Neural progenitor cell (in vitro differentiated cells): ENCODE results near the gene PLEKHJ1. TPM values are rescaled to one million over a fixed set of nuclear protein-coding genes. Genes with fewer than 3 reads are reported as not detected.
A peak's percentile ranks its signal among the peaks of the same experiment; 100 is the strongest.

Source experiments
- DNase-seq: peaks from one replicate; pipeline ENCODE4 v3.0.0-alpha.2; 2016; ENCODE audit warnings: low spot score
- H2AFZ ChIP-seq: fragments of 200-600 bp; sonication (generic); replicated peaks from 2 replicates; pipeline ENCODE4 v1.6.1; 2016; ENCODE audit warnings: antibody characterized with exemption
- H3F3A ChIP-seq: fragments of 200-600 bp; sonication (generic); 2 replicates; pipeline ENCODE4 v1.6.1; 2016; ENCODE audit warnings: antibody characterized with exemption, low read depth
- H3K27ac ChIP-seq: fragments of 200-600 bp; sonication (generic); 2 replicates; pipeline ENCODE4 v1.5.1; 2016; ENCODE audit warnings: mild to moderate bottlenecking
- H3K27me3 ChIP-seq: fragments of 200-600 bp; sonication (generic); 2 replicates; pipeline ENCODE4 v1.6.1; 2016; ENCODE audit warnings: mild to moderate bottlenecking, moderate library complexity
- H3K36me3 ChIP-seq: fragments of 200-600 bp; sonication (generic); 2 replicates; pipeline ENCODE4 v1.5.1; 2016
- H3K4me1 ChIP-seq: fragments of 200-600 bp; sonication (generic); 2 replicates; pipeline ENCODE4 v1.6.1; 2016; ENCODE audit warnings: mixed run types
- H3K4me2 ChIP-seq: fragments of 200-600 bp; sonication (generic); 2 replicates; pipeline ENCODE4 v1.6.1; 2016
- H3K4me3 ChIP-seq: fragments of 200-600 bp; sonication (generic); 2 replicates; pipeline ENCODE4 v1.5.1; 2016
- H3K79me2 ChIP-seq: fragments of 200-600 bp; sonication (generic); 2 replicates; pipeline ENCODE4 v1.6.1; 2016; ENCODE audit warnings: low read depth
- H3K9ac ChIP-seq: fragments of 200-600 bp; sonication (generic); 2 replicates; pipeline ENCODE4 v1.6.1; 2016
- H3K9me3 ChIP-seq: fragments of 200-600 bp; sonication (generic); 2 replicates; pipeline ENCODE4 v1.5.1; 2016; ENCODE audit warnings: low read depth
- H4K20me1 ChIP-seq: fragments of 200-600 bp; sonication (generic); 2 replicates; pipeline ENCODE4 v1.6.1; 2016; ENCODE audit warnings: low read depth
- H3K27ac Mint-ChIP-seq: 3 replicates; pipeline ENCODE4 v1.8.0; 2021; ENCODE audit warnings: mixed read lengths
- H3K27me3 Mint-ChIP-seq: 2 replicates; pipeline ENCODE4 v1.8.0; 2022; ENCODE audit warnings: low read depth, mild to moderate bottlenecking, inconsistent platforms, moderate library complexity, mixed read lengths; ENCODE audit not compliant: insufficient read depth
- H3K36me3 Mint-ChIP-seq: 3 replicates; pipeline ENCODE4 v1.8.0; 2021; ENCODE audit warnings: mixed read lengths
- H3K4me1 Mint-ChIP-seq: 3 replicates; pipeline ENCODE4 v1.8.0; 2021; ENCODE audit warnings: mixed read lengths
- H3K4me3 Mint-ChIP-seq: 3 replicates; pipeline ENCODE4 v1.8.0; 2021; ENCODE audit warnings: mild to moderate bottlenecking, moderate library complexity, mixed read lengths
- H3K9me3 Mint-ChIP-seq: 3 replicates; pipeline ENCODE4 v1.8.0; 2020; ENCODE audit warnings: mixed read lengths
- EZH2 ChIP-seq: fragments of 200-600 bp; sonication (generic); IDR thresholded peaks from 2 replicates; pipeline ENCODE4 v1.6.1; 2017; ENCODE audit warnings: antibody characterized with exemption, mild to moderate bottlenecking, moderate library complexity
- EZH2phosphoT487 ChIP-seq: fragments of 200-600 bp; sonication (generic); IDR thresholded peaks from 2 replicates; pipeline ENCODE4 v1.6.1; 2017; ENCODE audit warnings: antibody characterized with exemption
- total RNA-seq: library from RNA; depleted of rRNA; stranded (reverse); fragments of >200 nt; gene quantifications from 2 replicates; pipeline ENCODE4 v1.2.3, GENCODE V29; 2015; ENCODE audit warnings: low replicate concordance
- TF ChIP-seq, protein P1 (sequence below): fragments of 200-600 bp; sonication (generic); IDR thresholded peaks from 2 replicates; pipeline ENCODE4 v1.5.1; 2017; ENCODE audit warnings: antibody characterized with exemption, mild to moderate bottlenecking

PLEKHJ1 gene
- total RNA-seq, 1 donor from 2014 or later = 77.6 TPM

DNA sequence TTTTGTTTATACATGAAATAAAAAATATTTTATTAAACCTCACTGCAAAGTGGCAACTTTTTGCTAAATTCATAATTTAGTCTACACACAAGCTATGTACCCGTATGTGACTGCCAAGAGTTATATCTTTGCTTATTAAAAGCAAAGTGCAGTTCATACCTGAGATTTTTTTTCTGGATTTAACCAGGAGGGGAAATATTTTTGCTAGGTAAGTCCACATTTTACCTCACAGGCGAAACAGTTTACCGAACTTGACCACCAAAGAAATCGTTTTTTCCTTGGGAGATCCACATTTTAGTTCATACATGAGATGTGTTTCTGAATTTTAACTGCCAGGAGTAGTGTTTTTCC, 32.3 kb upstream of the PLEKHJ1 start:
- no peaks in the 10 kb centered on the region for H3K9me3 ChIP-seq
- peaks cover 1% of the 10 kb centered on the region for H3K9me3 Mint-ChIP-seq
- H3K4me1 ChIP-seq = peaks cover 16% of the 10 kb centered on the region
- H3K27me3 Mint-ChIP-seq = peaks cover 6% of the 10 kb centered on the region
- TF ChIP-seq, protein P1, sequence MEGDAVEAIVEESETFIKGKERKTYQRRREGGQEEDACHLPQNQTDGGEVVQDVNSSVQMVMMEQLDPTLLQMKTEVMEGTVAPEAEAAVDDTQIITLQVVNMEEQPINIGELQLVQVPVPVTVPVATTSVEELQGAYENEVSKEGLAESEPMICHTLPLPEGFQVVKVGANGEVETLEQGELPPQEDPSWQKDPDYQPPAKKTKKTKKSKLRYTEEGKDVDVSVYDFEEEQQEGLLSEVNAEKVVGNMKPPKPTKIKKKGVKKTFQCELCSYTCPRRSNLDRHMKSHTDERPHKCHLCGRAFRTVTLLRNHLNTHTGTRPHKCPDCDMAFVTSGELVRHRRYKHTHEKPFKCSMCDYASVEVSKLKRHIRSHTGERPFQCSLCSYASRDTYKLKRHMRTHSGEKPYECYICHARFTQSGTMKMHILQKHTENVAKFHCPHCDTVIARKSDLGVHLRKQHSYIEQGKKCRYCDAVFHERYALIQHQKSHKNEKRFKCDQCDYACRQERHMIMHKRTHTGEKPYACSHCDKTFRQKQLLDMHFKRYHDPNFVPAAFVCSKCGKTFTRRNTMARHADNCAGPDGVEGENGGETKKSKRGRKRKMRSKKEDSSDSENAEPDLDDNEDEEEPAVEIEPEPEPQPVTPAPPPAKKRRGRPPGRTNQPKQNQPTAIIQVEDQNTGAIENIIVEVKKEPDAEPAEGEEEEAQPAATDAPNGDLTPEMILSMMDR = no peak
- TF ChIP-seq EZH2 (no peak), EZH2phosphoT487 (no peak)
- H3K27ac ChIP-seq = no peak overlapping the region
- H3K27me3 ChIP-seq = no peaks in the 10 kb centered on the region
- H3K36me3 ChIP-seq = no peaks in the 10 kb centered on the region
- no peak for DNase-seq
- no peak overlapping the region for H3K9ac ChIP-seq
- peaks cover 37% of the 10 kb centered on the region for H3F3A ChIP-seq
- peak overlapping the region; percentile 80 for H3K4me2 ChIP-seq
- H3K27ac Mint-ChIP-seq = peak overlapping the region; percentile 58
- peaks cover 48% of the 10 kb centered on the region for H3K79me2 ChIP-seq
- no peak overlapping the region for H2AFZ ChIP-seq
- H4K20me1 ChIP-seq = peaks cover 41% of the 10 kb centered on the region
- H3K4me3 ChIP-seq = peak overlapping the region; percentile 84
- H3K36me3 Mint-ChIP-seq = peaks cover 5% of the 10 kb centered on the region
- H3K4me3 Mint-ChIP-seq = peak overlapping the region; percentile 95
- H3K4me1 Mint-ChIP-seq = peaks cover 20% of the 10 kb centered on the region

DNA sequence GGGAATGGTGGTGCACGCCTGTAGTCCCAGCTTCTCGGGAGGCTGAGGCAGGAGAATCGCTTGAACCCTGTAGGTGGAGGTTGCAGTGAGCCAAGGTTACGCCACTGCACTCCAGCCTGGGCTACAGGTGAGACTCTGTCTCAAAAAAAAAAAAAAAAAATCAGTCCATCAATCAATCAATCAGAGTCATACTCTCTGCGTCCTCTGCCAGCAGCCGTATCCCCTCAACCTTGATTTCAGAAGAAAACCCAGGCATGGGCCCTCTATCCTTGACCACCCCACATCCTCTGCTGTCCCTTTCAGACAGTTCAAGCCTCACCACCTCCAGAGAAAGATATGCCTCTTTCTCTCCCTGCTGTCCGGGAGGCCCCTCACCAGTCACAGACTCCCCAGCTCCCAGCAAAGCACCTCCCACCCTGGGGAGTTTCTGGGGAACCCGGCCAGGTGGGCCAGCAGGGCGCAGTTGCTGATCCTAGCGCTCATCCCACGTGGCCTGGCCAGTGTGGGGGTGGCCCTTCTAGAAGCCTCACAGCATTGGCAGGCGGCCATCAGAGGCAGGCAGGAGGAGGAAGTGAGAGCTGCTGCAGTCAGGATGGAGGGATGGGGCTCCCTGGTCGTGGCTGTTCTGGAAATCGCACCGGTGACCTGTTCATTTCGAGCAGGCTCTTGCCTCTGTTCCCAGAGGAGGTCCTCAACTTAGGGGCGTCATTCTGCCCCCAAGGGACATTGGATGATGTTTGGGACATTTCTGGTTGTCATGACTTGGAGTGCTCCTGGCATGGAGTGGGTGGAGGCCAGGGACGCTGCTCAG, 30.3 kb upstream of the PLEKHJ1 start:
- H3K79me2 ChIP-seq = peaks cover 28% of the 10 kb centered on the region
- H3F3A ChIP-seq = peaks cover 16% of the 10 kb centered on the region
- H3K27ac ChIP-seq = no peak overlapping the region
- H3K27me3 ChIP-seq = no peaks in the 10 kb centered on the region
- Mint-ChIP-seq H3K4me3 (peak overlapping the region; percentile 30), H3K27ac (peak overlapping the region; percentile 66), H3K4me1 (peaks cover 10% of the 10 kb centered on the region), H3K27me3 (peaks cover 5% of the 10 kb centered on the region), H3K9me3 (peaks cover 1% of the 10 kb centered on the region), H3K36me3 (peaks cover under 1% of the 10 kb centered on the region)
- no peak overlapping the region for H3K4me3 ChIP-seq
- peaks cover 21% of the 10 kb centered on the region for H4K20me1 ChIP-seq
- no peak overlapping the region for H2AFZ ChIP-seq
- DNase-seq = no peak
- no peaks in the 10 kb centered on the region for H3K9me3 ChIP-seq
- H3K36me3 ChIP-seq = no peaks in the 10 kb centered on the region
- H3K4me2 ChIP-seq = no peak overlapping the region
- no peak for TF ChIP-seq EZH2
- TF ChIP-seq, protein P1 = no peak
- TF ChIP-seq EZH2phosphoT487 = no peak
- peaks cover 3% of the 10 kb centered on the region for H3K4me1 ChIP-seq
- H3K9ac ChIP-seq = no peak overlapping the region

DNA sequence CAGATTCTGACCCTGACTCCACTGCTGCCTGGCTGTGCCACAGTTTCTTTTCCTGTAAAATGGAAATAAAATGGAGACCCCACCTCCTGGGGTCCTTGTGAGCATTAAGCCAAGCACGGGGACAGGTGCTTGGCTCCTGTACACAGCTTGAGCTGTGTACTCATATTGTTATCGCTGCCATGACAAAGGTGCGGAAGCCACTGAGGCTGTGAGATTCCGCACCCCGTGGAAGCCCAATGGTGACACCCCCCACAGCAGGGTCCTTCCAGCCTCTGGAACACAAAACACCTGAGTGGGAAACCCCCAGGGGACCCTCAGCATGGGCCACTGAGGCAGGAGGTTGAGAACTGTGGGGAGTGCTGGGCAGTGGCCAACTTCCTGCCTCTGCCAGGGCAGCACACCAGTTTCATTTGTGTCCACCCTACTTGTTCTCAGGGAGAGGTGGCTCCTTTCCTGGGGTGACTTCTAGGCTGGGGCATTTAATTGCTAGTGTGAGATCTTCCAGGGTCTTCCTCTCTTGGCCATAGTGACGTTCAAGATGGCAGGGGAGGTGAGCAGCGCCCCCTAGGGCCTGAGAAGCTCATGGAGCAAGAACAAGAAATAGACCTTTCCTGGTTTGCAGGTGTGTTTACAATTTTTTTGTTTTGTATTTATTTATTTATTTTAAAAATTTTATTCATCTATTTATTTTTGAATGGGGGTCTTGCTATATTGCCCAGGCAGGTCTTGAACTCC, 25.5 kb upstream of the PLEKHJ1 start:
- no peak overlapping the region for H3K4me3 Mint-ChIP-seq
- no peak overlapping the region for H3K27ac Mint-ChIP-seq
- no peak overlapping the region for H3K27ac ChIP-seq
- H4K20me1 ChIP-seq = no peaks in the 10 kb centered on the region
- no peaks in the 10 kb centered on the region for H3F3A ChIP-seq
- no peak overlapping the region for H3K4me3 ChIP-seq
- peak; percentile 48 for DNase-seq
- H3K4me1 Mint-ChIP-seq = no peaks in the 10 kb centered on the region
- peaks cover 3% of the 10 kb centered on the region for H3K27me3 Mint-ChIP-seq
- TF ChIP-seq, protein P1 = peak; percentile 62
- TF ChIP-seq EZH2phosphoT487 (no peak), EZH2 (no peak)
- H3K9me3 Mint-ChIP-seq = no peaks in the 10 kb centered on the region
- H3K27me3 ChIP-seq = no peaks in the 10 kb centered on the region
- H3K4me2 ChIP-seq = no peak overlapping the region
- H3K9me3 ChIP-seq = no peaks in the 10 kb centered on the region
- no peak overlapping the region for H3K9ac ChIP-seq
- H3K36me3 ChIP-seq = no peaks in the 10 kb centered on the region
- H2AFZ ChIP-seq = no peak overlapping the region
- no peaks in the 10 kb centered on the region for H3K36me3 Mint-ChIP-seq
- H3K79me2 ChIP-seq = no peaks in the 10 kb centered on the region
- H3K4me1 ChIP-seq = no peaks in the 10 kb centered on the region
